Measurements from ENCODE around the gene FAM131C. TPM values are rescaled to one million over a fixed set of nuclear protein-coding genes. Genes with fewer than 3 reads are reported as not detected.
"Not testable (repeated sequence)": the region's sequence is repeated elsewhere in the genome, so short reads cannot be mapped to it uniquely, and the experiment has no call there.

The FAM131C gene
- total RNA-seq, 1 experiment from 2014 or later: 3.4 TPM

DNA sequence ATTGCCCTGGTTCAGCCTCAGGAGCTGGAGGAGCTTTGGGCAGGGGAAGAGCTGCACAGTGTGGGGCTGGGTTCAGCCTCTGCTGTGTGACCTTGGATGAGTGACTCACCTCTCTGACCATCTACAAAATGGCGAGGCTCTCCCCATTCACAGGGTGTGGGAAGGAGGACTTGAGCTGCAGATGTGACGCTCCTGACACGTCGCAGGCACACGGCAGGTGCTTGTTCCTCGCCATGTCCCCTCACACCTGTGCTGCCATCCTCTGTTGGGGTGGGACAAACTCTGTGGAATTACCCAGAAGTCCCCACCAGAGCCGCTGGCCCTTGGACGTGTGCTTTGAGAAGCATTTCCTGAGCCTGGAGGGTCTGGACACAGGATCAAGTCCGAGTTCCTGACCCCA, 52.6 kb downstream of the FAM131C start:
- H3K4me1 ChIP-seq (ENCODE audit: control insufficient read depth, insufficient read depth, low read length): peaks cover 13% of the 10 kb centered on the region
- in situ Hi-C loops (cut with HindIII; ENCODE audit: low pct_unique_long_range_greater_than_20kb, low sequenced_read_pairs); H3K36me3 ChIP-seq (ENCODE audit: control insufficient read depth, insufficient read depth, low read length); H3K4me3 ChIP-seq (ENCODE audit: low read depth in 2 of 2, low read length in 2 of 2); CTCF ChIA-PET; H3K27me3 ChIP-seq (ENCODE audit: control insufficient read depth, insufficient read depth, low read length); BruUV-seq (replicated peaks); POLR2A ChIA-PET; H3K27ac ChIP-seq (ENCODE audit: low read length); DNase-seq (ENCODE audit: low read depth, low spot score); ATAC-seq; intact Hi-C loops (cut with micrococcal nuclease; ENCODE audit: unreplicated experiment); H3K9me3 ChIP-seq (ENCODE audit: control insufficient read depth, insufficient read depth, low read depth, low read length): not testable (repeated sequence)

DNA sequence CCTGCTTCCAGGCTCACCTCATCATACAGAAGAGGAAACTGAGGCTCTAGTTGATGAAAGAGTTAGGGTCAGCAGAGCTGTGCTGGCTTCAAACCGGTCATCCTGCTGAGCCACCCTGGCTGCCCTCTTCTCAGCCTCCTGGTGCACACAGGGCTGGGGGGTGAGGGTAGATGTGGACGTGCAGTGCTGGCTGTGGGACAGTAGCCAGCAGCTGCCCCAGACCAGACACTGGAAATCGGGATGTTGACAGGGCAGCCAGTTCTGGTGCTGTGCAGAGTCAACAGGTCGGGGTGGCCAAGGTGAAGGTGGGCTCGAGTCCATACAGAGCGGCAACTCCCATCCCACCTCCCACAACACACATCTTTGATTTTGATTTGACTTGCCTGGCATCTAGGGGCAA, 53.1 kb downstream of the FAM131C start:
- TF ChIP-seq, protein P1, sequence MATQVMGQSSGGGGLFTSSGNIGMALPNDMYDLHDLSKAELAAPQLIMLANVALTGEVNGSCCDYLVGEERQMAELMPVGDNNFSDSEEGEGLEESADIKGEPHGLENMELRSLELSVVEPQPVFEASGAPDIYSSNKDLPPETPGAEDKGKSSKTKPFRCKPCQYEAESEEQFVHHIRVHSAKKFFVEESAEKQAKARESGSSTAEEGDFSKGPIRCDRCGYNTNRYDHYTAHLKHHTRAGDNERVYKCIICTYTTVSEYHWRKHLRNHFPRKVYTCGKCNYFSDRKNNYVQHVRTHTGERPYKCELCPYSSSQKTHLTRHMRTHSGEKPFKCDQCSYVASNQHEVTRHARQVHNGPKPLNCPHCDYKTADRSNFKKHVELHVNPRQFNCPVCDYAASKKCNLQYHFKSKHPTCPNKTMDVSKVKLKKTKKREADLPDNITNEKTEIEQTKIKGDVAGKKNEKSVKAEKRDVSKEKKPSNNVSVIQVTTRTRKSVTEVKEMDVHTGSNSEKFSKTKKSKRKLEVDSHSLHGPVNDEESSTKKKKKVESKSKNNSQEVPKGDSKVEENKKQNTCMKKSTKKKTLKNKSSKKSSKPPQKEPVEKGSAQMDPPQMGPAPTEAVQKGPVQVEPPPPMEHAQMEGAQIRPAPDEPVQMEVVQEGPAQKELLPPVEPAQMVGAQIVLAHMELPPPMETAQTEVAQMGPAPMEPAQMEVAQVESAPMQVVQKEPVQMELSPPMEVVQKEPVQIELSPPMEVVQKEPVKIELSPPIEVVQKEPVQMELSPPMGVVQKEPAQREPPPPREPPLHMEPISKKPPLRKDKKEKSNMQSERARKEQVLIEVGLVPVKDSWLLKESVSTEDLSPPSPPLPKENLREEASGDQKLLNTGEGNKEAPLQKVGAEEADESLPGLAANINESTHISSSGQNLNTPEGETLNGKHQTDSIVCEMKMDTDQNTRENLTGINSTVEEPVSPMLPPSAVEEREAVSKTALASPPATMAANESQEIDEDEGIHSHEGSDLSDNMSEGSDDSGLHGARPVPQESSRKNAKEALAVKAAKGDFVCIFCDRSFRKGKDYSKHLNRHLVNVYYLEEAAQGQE (IDR thresholded peaks at IDR 0.05; ENCODE audit: insufficient read depth in 1 of 2, low read depth in 2 of 2, low read length in 1 of 2): no peak
- no peak for TF ChIP-seq SIN3A (IDR thresholded peaks at IDR 0.05; ENCODE audit: borderline replicate concordance, insufficient read depth, low read depth, low read length)
- ChIA-PET CTCF (no interaction called here), POLR2A (no interaction called here)
- no TSS peak for BruUV-seq (replicated peaks)
- Histone ChIP-seq H3K9me3 (ENCODE audit: control insufficient read depth, insufficient read depth, low read depth, low read length) (no peaks in the 10 kb centered on the region), H3K4me3 (ENCODE audit: low read depth in 2 of 2, low read length in 2 of 2) (no peak overlapping the region), H3K27me3 (ENCODE audit: control insufficient read depth, insufficient read depth, low read length) (no peaks in the 10 kb centered on the region), H3K4me1 (ENCODE audit: control insufficient read depth, insufficient read depth, low read length) (peaks cover 17% of the 10 kb centered on the region), H3K36me3 (ENCODE audit: control insufficient read depth, insufficient read depth, low read length) (no peaks in the 10 kb centered on the region), H3K27ac (ENCODE audit: low read length) (no peak overlapping the region)
- DNase-seq (ENCODE audit: low read depth, low spot score) (no peak), ATAC-seq (no peak)
- in situ Hi-C loops (cut with HindIII; ENCODE audit: low pct_unique_long_range_greater_than_20kb, low sequenced_read_pairs) (no loop called here), intact Hi-C loops (cut with micrococcal nuclease; ENCODE audit: unreplicated experiment) (no loop called here)

DNA sequence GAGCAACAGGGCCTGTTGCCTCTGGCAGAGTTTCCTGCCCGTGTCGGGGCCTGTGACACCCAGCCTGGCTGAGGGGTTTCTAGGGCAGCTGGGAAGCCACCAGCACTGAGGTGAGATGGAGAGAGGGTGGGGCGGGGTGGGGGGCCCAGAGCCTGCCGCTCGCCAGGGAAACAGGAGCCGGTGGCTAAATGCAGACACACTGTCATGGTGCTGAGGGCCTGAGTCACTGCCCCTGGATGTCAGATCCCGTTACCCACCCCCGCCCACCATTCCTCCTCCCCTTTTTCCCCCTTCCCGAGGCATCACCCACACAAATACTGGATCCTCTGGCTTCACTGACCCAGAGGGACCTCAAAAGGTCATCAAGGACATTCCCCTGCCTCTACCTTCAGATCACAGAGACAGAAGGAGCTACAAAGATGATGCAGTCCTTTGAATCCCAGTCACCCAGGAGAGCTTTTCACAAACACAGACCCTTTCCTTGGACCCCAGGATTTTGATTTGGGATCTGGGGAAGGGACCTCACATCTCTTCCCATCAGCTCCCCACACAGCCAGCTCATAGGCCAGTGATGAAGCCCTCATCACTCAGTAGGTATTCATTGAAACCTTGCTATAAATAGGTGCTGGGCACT, 53.7 kb downstream of the FAM131C start:
- in situ Hi-C loops (cut with HindIII; ENCODE audit: low pct_unique_long_range_greater_than_20kb, low sequenced_read_pairs) (no loop called here), intact Hi-C loops (cut with micrococcal nuclease; ENCODE audit: unreplicated experiment) (no loop called here)
- CTCF ChIA-PET: interaction anchor here (0.6 kb wide), 1 partner anchor 155 kb away, joined by 9 read pairs; no protein-coding TSS in a partner anchor
- Histone ChIP-seq H3K36me3 (ENCODE audit: control insufficient read depth, insufficient read depth, low read length) (no peaks in the 10 kb centered on the region), H3K27ac (ENCODE audit: low read length) (no peak overlapping the region; the same call in 1 of the 2 replicates), H3K9me3 (ENCODE audit: control insufficient read depth, insufficient read depth, low read depth, low read length) (no peaks in the 10 kb centered on the region), H3K27me3 (ENCODE audit: control insufficient read depth, insufficient read depth, low read length) (no peaks in the 10 kb centered on the region), H3K4me1 (ENCODE audit: control insufficient read depth, insufficient read depth, low read length) (peaks cover 23% of the 10 kb centered on the region), H3K4me3 (ENCODE audit: low read depth in 2 of 2, low read length in 2 of 2) (no peak overlapping the region)
- POLR2A ChIA-PET: no interaction called here
- DNase-seq (ENCODE audit: low read depth, low spot score): no peak
- no TSS peak for BruUV-seq (replicated peaks)
- ATAC-seq: no peak
- TF ChIP-seq, protein P2, sequence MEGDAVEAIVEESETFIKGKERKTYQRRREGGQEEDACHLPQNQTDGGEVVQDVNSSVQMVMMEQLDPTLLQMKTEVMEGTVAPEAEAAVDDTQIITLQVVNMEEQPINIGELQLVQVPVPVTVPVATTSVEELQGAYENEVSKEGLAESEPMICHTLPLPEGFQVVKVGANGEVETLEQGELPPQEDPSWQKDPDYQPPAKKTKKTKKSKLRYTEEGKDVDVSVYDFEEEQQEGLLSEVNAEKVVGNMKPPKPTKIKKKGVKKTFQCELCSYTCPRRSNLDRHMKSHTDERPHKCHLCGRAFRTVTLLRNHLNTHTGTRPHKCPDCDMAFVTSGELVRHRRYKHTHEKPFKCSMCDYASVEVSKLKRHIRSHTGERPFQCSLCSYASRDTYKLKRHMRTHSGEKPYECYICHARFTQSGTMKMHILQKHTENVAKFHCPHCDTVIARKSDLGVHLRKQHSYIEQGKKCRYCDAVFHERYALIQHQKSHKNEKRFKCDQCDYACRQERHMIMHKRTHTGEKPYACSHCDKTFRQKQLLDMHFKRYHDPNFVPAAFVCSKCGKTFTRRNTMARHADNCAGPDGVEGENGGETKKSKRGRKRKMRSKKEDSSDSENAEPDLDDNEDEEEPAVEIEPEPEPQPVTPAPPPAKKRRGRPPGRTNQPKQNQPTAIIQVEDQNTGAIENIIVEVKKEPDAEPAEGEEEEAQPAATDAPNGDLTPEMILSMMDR (IDR thresholded peaks at IDR 0.05): no peak

Measured in Panc1 (cell line).